SK-N-SH (cell line): Measurements from ENCODE around the gene RPL5. TPM values are rescaled to one million over a fixed set of nuclear protein-coding genes. Genes with fewer than 3 reads are reported as not detected.

Experiments used
- CTCF ChIA-PET: fragments of 300-600, 350-600 bp; formaldehyde crosslinking; extraction: SDS; loops from one replicate; lab custom pipeline; 2021; lab: Yijun Ruan, JAX
- POLR2A ChIA-PET: fragments of 350-600 bp; sonication (Branson Sonifier 250); formaldehyde crosslinking; extraction: SDS; loops from one replicate; lab custom pipeline; 2020; ENCODE audit warnings: antibody characterized with exemption, inconsistent platforms; lab: Yijun Ruan, JAX
- DNase-seq: peaks from one replicate; pipeline ENCODE4 v3.0.0; 2012
- H2AFZ ChIP-seq: fragments of 200-600 bp; sonication (generic); 2 replicates; pipeline ENCODE4 v1.8.1; 2016; ENCODE audit warnings: antibody characterized with exemption, mild to moderate bottlenecking, low read depth
- H3F3A ChIP-seq: fragments of 200-600 bp; sonication (generic); replicated peaks from 2 replicates; pipeline ENCODE3; 2016; ENCODE audit warnings: antibody characterized with exemption, mild to moderate bottlenecking; ENCODE audit not compliant: insufficient read depth
- H3K27ac ChIP-seq, 2 experiments: fragments of 200-500 bp in 1 of 2; fragments of 200-600 bp in 1 of 2; sonication (Bioruptor generic) in 1 of 2; sonication (generic), shearing (Covaris generic) in 1 of 2; 2 replicates each; pipeline versions ENCODE4 v1.5.1 to v1.6.1; 2014 to 2016; ENCODE audit warnings: low read depth in 2 of 2, inconsistent platforms in 1 of 2, low read length in 1 of 2, mild to moderate bottlenecking in 1 of 2, mixed read lengths in 1 of 2
- H3K27me3 ChIP-seq: fragments of 200-600 bp; sonication (generic), shearing (Covaris generic); 2 replicates; pipeline ENCODE4 v1.6.1; 2016; ENCODE audit warnings: mixed run types; ENCODE audit not compliant: insufficient read depth
- H3K36me3 ChIP-seq, 2 experiments: fragments of 200-500 bp in 1 of 2; fragments of 200-600 bp in 1 of 2; sonication (Bioruptor generic) in 1 of 2; sonication (generic) in 1 of 2; replicated peaks in 1 of 2; 2 replicates each; pipeline versions ENCODE3 to v1.5.1; 2014 to 2016; ENCODE audit warnings: low read length in 1 of 2, mild to moderate bottlenecking in 1 of 2; ENCODE audit not compliant: insufficient read depth in 2 of 2, control insufficient read depth in 1 of 2
- H3K4me1 ChIP-seq, 2 experiments: fragments of 200-500 bp in 1 of 2; fragments of 200-600 bp in 1 of 2; sonication (Bioruptor generic) in 1 of 2; sonication (generic), shearing (Covaris generic) in 1 of 2; 2 replicates each; pipeline versions ENCODE4 v1.5.1 to v1.6.1; 2014 to 2016; ENCODE audit warnings: low read depth in 1 of 2, low read length in 1 of 2, mixed run types in 1 of 2; ENCODE audit not compliant: insufficient read depth in 2 of 2, control insufficient read depth in 1 of 2
- H3K4me2 ChIP-seq: fragments of 200-600 bp; sonication (generic), shearing (Covaris generic); 2 replicates; pipeline ENCODE4 v1.6.1; 2017; ENCODE audit warnings: mixed run types
- H3K4me3 ChIP-seq, 2 experiments: fragments of 200-500 bp in 1 of 2; fragments of 200-600 bp in 1 of 2; sonication (Bioruptor generic) in 1 of 2; sonication (generic), shearing (Covaris generic) in 1 of 2; 2 replicates each; pipeline versions ENCODE4 v1.5.1 to v1.8.1; 2014 to 2016; ENCODE audit warnings: low read depth in 2 of 2, inconsistent platforms in 1 of 2, low read length in 1 of 2, mild to moderate bottlenecking in 1 of 2, mixed read lengths in 1 of 2, moderate library complexity in 1 of 2
- H3K79me2 ChIP-seq: fragments of 200-600 bp; sonication (generic); 2 replicates; pipeline ENCODE4 v1.8.1; 2017; ENCODE audit warnings: mild to moderate bottlenecking; ENCODE audit not compliant: insufficient read depth
- H3K9ac ChIP-seq: fragments of 200-600 bp; sonication (generic); 2 replicates; pipeline ENCODE4 v1.6.1; 2017; ENCODE audit warnings: mixed run types
- H3K9me2 ChIP-seq: fragments of 200-600 bp; sonication (generic); 2 replicates; pipeline ENCODE4 v1.6.1; 2017; ENCODE audit warnings: mixed run types
- H3K9me3 ChIP-seq: fragments of 200-600 bp; sonication (generic); 2 replicates; pipeline ENCODE4 v1.6.1; 2017; ENCODE audit warnings: mixed run types, mild to moderate bottlenecking, moderate library complexity
- H4K20me1 ChIP-seq: fragments of 200-600 bp; sonication (generic); 2 replicates; pipeline ENCODE4 v1.6.1; 2017; ENCODE audit warnings: mild to moderate bottlenecking, mixed run types; ENCODE audit not compliant: insufficient read depth
- ELF1 ChIP-seq: IDR thresholded peaks from 2 replicates; pipeline ENCODE4 v1.4.0; 2012
- EP300 ChIP-seq, 2 experiments: IDR thresholded peaks; 2 replicates each; pipeline versions ENCODE4 v1.4.0 to v1.6.1; 2012; ENCODE audit warnings: borderline replicate concordance in 1 of 2, low read depth in 1 of 2, low read length in 1 of 2
- FOSL2 ChIP-seq: IDR thresholded peaks from 2 replicates; pipeline ENCODE4 v1.4.0; 2012; ENCODE audit warnings: low read depth, mild to moderate bottlenecking, moderate library complexity, borderline replicate concordance
- FOXJ3 ChIP-seq: sonication (generic); formaldehyde crosslinking; IDR thresholded peaks from 2 replicates; pipeline ENCODE4 v1.5.1; 2020; ENCODE audit warnings: mild to moderate bottlenecking, missing genetic modification reagents
- FOXM1 ChIP-seq: IDR thresholded peaks from 2 replicates; pipeline ENCODE4 v1.4.0; 2012; ENCODE audit warnings: low read depth, mild to moderate bottlenecking
- GABPA ChIP-seq: IDR thresholded peaks from 2 replicates; pipeline ENCODE4 v1.4.0; 2012; ENCODE audit warnings: low read depth, mild to moderate bottlenecking
- GATA2 ChIP-seq: sonication (generic); formaldehyde crosslinking; IDR thresholded peaks from 2 replicates; pipeline ENCODE4 v1.5.0; 2020; ENCODE audit warnings: mild to moderate bottlenecking, missing genetic modification reagents
- JUND ChIP-seq: IDR thresholded peaks from 2 replicates; pipeline ENCODE4 v1.4.0; 2012
- MEF2A ChIP-seq: IDR thresholded peaks from 2 replicates; pipeline ENCODE4 v1.4.0; 2012; ENCODE audit warnings: low read depth, borderline replicate concordance
- MXI1 ChIP-seq: IDR thresholded peaks from 2 replicates; pipeline ENCODE4 v1.6.1; 2012; ENCODE audit warnings: mild to moderate bottlenecking, low read depth, low read length, improper control_type of control experiment
- NFIC ChIP-seq: IDR thresholded peaks from 2 replicates; pipeline ENCODE4 v1.4.0; 2012; ENCODE audit warnings: borderline replicate concordance
- POLR2AphosphoS5 ChIP-seq: IDR thresholded peaks from 2 replicates; pipeline ENCODE4 v1.6.1; 2012; ENCODE audit warnings: low read depth, low read length
- RAD21 ChIP-seq: IDR thresholded peaks from 2 replicates; pipeline ENCODE4 v1.6.1; 2012; ENCODE audit warnings: mild to moderate bottlenecking, low read length
- RCOR1 ChIP-seq: fragments of 150-350 bp; IDR thresholded peaks from 2 replicates; pipeline ENCODE4 v1.6.1; 2017; ENCODE audit warnings: antibody characterized with exemption, low read length
- RXRA ChIP-seq: IDR thresholded peaks from 2 replicates; pipeline ENCODE4 v1.4.0; 2012; ENCODE audit warnings: low read depth, mild to moderate bottlenecking, borderline replicate concordance
- SIN3A ChIP-seq: IDR thresholded peaks from 2 replicates; pipeline ENCODE4 v1.6.1; 2012; ENCODE audit warnings: low read depth, mild to moderate bottlenecking, low read length, moderate library complexity, borderline replicate concordance
- TAF1 ChIP-seq: IDR thresholded peaks from 2 replicates; pipeline ENCODE4 v1.6.1; 2012; ENCODE audit warnings: low read depth, mild to moderate bottlenecking, low read length, moderate library complexity, borderline replicate concordance
- TCF12 ChIP-seq: IDR thresholded peaks from 2 replicates; pipeline ENCODE4 v1.4.0; 2012
- YY1 ChIP-seq: IDR thresholded peaks from 2 replicates; pipeline ENCODE4 v1.4.0; 2012; ENCODE audit warnings: low read depth, mild to moderate bottlenecking
- WGBS: methylation state at CpG from one replicate; pipeline ENCODE4 v1.1.6; 2017; ENCODE audit warnings: low lambda C conversion rate; 5-methylcytosine and 5-hydroxymethylcytosine counted together
- polyA plus RNA-seq, 3 experiments: library from polyadenylated mRNA; depleted of rRNA; stranded (reverse); fragments of >200 nt; gene quantifications; 2 replicates each; pipeline ENCODE4 v1.2.3, GENCODE V29; 2012
- TF ChIP-seq, protein P1 (sequence below): fragments of 200-600 bp; sonication (generic); IDR thresholded peaks from 2 replicates; pipeline ENCODE4 v1.6.1; 2017; ENCODE audit warnings: antibody characterized with exemption, mild to moderate bottlenecking, moderate library complexity
- TF ChIP-seq, protein P2 (sequence below): fragments of 150-350 bp; IDR thresholded peaks from 2 replicates; pipeline ENCODE4 v1.6.1; 2017; ENCODE audit warnings: antibody characterized with exemption, low read length, low read depth, borderline replicate concordance
- TF ChIP-seq, protein P3 (sequence below): IDR thresholded peaks from 2 replicates; pipeline ENCODE4; 2012
- TF ChIP-seq, protein P4 (sequence below): IDR thresholded peaks from 2 replicates; pipeline ENCODE4 v1.6.1; 2012; ENCODE audit warnings: mild to moderate bottlenecking, low read depth, low read length, moderate library complexity
- TF ChIP-seq, protein P5 (sequence below): fragments of 150-350 bp; IDR thresholded peaks from 2 replicates; pipeline ENCODE4 v1.6.1; 2016; ENCODE audit warnings: mild to moderate bottlenecking, low read depth, low read length

RPL5 gene
- 1,489 and 2,038 TPM in 2 replicates for polyA plus RNA-seq (2012; rRNA removed)
- 2,248 and 2,505 TPM in 2 replicates for polyA plus RNA-seq (2012; cell fraction: cytosol; rRNA removed)
- 308 and 535 TPM in 2 replicates for polyA plus RNA-seq (2012; cell fraction: nucleus; rRNA removed)

DNA sequence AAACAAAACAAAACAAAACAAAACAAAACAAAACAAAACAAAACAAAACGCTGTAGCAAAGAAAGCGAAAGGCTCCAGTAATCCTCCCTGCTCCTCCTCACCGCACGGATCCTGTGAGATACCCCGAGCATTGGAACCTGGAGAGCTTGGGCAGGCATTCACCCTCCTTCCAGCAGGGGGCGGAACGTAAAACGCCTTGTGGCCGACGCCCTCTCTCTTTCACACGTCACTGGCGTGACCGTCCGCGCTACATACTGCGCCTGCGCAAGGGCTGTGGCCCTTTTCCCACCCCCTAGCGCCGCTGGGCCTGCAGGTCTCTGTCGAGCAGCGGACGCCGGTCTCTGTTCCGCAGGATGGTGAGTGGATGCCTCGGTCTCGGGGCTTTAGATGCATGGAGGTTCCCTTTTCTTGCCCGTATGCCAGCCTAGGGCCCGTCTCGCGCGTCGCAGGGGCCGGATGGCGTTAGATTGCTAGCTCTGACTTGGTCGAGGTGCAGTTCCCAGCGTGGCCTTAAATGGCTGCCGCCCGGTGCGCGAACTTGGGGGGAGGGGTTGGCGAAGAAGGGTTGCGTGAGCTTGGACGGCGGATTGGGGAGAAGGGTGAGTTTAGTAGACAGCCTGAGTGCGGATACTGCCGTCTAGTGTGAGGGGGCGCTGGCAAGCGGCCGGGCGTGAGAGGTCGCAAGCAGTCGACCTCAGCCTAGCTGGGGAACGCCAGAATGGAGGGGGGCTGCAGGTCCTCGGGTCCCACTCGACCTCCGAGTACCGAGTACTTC lies at the start of gene RPL5:
TSS of gene RPL5 (plus strand) at position 279 of the 775 bp plus-strand sequence. CDS start at position 354, 75 bp downstream.
- H2AFZ ChIP-seq, result peak within 1 kb of the TSS; percentile 92
- peak; percentile 95 for DNase-seq
- H3F3A ChIP-seq, result peaks cover 28% of the 10 kb centered on the region
- peak within 1 kb of the TSS; percentile 93 for H3K9ac ChIP-seq
- H3K27ac ChIP-seq, result peak within 1 kb of the TSS; percentile 74 to 97
- ChIA-PET CTCF (interaction anchor here (0.7 to 2.4 kb wide), 26 partner anchors 9 to 521 kb away, joined by 3 to 18 read pairs (median 4); partner anchors contain the start of genes DIPK1A and EVI5), POLR2A (interaction anchor here (0.5 to 1.6 kb wide), 16 partner anchors 8 to 247 kb away, joined by 3 to 13 read pairs (median 4); partner anchors contain the start of genes DIPK1A and EVI5)
- 1% methylated on average over 28 of the region's 57 CpGs for WGBS
- peaks cover 37 to 44% of the 10 kb centered on the region in 2 experiments for H3K36me3 ChIP-seq
- no peaks in the 10 kb centered on the region for H3K9me3 ChIP-seq
- no peaks in the 10 kb centered on the region for H3K9me2 ChIP-seq
- H3K4me2 ChIP-seq, result peak within 1 kb of the TSS; percentile 86
- H4K20me1 ChIP-seq, result peaks cover 45% of the 10 kb centered on the region
- H3K4me1 ChIP-seq, result peaks cover 15 to 35% of the 10 kb centered on the region in 2 experiments; a peak in 3 of 4 replicates
- H3K4me3 ChIP-seq, result peak within 1 kb of the TSS; percentile 94 to 99
- H3K79me2 ChIP-seq, result peaks cover 51% of the 10 kb centered on the region
- no peaks in the 10 kb centered on the region for H3K27me3 ChIP-seq
- TF ChIP-seq FOXJ3 (CRISPR knock-in tag), result peak; percentile 69
- peak; percentile 85 for TF ChIP-seq MXI1
- peak; percentile 45; the same call in 1 of the 2 replicates for TF ChIP-seq RCOR1
- no peak for TF ChIP-seq FOXM1
- no peak; the same call in 1 of the 2 replicates for TF ChIP-seq JUND
- TF ChIP-seq, protein P1, sequence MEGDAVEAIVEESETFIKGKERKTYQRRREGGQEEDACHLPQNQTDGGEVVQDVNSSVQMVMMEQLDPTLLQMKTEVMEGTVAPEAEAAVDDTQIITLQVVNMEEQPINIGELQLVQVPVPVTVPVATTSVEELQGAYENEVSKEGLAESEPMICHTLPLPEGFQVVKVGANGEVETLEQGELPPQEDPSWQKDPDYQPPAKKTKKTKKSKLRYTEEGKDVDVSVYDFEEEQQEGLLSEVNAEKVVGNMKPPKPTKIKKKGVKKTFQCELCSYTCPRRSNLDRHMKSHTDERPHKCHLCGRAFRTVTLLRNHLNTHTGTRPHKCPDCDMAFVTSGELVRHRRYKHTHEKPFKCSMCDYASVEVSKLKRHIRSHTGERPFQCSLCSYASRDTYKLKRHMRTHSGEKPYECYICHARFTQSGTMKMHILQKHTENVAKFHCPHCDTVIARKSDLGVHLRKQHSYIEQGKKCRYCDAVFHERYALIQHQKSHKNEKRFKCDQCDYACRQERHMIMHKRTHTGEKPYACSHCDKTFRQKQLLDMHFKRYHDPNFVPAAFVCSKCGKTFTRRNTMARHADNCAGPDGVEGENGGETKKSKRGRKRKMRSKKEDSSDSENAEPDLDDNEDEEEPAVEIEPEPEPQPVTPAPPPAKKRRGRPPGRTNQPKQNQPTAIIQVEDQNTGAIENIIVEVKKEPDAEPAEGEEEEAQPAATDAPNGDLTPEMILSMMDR, result peak; percentile 93
- TF ChIP-seq, protein P2, sequence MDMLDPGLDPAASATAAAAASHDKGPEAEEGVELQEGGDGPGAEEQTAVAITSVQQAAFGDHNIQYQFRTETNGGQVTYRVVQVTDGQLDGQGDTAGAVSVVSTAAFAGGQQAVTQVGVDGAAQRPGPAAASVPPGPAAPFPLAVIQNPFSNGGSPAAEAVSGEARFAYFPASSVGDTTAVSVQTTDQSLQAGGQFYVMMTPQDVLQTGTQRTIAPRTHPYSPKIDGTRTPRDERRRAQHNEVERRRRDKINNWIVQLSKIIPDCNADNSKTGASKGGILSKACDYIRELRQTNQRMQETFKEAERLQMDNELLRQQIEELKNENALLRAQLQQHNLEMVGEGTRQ, result no peak
- TF ChIP-seq POLR2AphosphoS5, result peak; percentile 100
- TF ChIP-seq RAD21, result peak; percentile 27; the same call in 1 of the 2 replicates
- peak; percentile 38; the same call in 1 of the 2 replicates for TF ChIP-seq TCF12
- TF ChIP-seq, protein P3, sequence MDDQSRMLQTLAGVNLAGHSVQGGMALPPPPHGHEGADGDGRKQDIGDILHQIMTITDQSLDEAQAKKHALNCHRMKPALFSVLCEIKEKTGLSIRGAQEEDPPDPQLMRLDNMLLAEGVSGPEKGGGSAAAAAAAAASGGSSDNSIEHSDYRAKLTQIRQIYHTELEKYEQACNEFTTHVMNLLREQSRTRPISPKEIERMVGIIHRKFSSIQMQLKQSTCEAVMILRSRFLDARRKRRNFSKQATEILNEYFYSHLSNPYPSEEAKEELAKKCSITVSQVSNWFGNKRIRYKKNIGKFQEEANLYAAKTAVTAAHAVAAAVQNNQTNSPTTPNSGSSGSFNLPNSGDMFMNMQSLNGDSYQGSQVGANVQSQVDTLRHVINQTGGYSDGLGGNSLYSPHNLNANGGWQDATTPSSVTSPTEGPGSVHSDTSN, result peak; percentile 24; the same call in 1 of the 2 replicates
- peak; percentile 99 for TF ChIP-seq TAF1
- TF ChIP-seq, protein P4, sequence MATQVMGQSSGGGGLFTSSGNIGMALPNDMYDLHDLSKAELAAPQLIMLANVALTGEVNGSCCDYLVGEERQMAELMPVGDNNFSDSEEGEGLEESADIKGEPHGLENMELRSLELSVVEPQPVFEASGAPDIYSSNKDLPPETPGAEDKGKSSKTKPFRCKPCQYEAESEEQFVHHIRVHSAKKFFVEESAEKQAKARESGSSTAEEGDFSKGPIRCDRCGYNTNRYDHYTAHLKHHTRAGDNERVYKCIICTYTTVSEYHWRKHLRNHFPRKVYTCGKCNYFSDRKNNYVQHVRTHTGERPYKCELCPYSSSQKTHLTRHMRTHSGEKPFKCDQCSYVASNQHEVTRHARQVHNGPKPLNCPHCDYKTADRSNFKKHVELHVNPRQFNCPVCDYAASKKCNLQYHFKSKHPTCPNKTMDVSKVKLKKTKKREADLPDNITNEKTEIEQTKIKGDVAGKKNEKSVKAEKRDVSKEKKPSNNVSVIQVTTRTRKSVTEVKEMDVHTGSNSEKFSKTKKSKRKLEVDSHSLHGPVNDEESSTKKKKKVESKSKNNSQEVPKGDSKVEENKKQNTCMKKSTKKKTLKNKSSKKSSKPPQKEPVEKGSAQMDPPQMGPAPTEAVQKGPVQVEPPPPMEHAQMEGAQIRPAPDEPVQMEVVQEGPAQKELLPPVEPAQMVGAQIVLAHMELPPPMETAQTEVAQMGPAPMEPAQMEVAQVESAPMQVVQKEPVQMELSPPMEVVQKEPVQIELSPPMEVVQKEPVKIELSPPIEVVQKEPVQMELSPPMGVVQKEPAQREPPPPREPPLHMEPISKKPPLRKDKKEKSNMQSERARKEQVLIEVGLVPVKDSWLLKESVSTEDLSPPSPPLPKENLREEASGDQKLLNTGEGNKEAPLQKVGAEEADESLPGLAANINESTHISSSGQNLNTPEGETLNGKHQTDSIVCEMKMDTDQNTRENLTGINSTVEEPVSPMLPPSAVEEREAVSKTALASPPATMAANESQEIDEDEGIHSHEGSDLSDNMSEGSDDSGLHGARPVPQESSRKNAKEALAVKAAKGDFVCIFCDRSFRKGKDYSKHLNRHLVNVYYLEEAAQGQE, result peak; percentile 41; the same call in 1 of the 2 replicates
- no peak for TF ChIP-seq RXRA
- TF ChIP-seq NFIC, result peak; percentile 16; the same call in 1 of the 2 replicates
- TF ChIP-seq YY1, result peak; percentile 92
- TF ChIP-seq GATA2 (CRISPR knock-in tag), result no peak
- no peak for TF ChIP-seq EP300 (IDR thresholded peaks at IDR 0.05; ENCODE audit: borderline replicate concordance in 1 of 2, low read depth in 1 of 2, low read length in 1 of 2)
- TF ChIP-seq MEF2A, result no peak
- TF ChIP-seq, protein P5, sequence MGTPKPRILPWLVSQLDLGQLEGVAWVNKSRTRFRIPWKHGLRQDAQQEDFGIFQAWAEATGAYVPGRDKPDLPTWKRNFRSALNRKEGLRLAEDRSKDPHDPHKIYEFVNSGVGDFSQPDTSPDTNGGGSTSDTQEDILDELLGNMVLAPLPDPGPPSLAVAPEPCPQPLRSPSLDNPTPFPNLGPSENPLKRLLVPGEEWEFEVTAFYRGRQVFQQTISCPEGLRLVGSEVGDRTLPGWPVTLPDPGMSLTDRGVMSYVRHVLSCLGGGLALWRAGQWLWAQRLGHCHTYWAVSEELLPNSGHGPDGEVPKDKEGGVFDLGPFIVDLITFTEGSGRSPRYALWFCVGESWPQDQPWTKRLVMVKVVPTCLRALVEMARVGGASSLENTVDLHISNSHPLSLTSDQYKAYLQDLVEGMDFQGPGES, result no peak
- TF ChIP-seq GABPA, result no peak
- peak; percentile 88; the same call in 1 of the 2 replicates for TF ChIP-seq SIN3A
- no peak for TF ChIP-seq FOSL2
- no peak for TF ChIP-seq ELF1
